GM12872 (cell line): ENCODE results near the gene CST6.

Experiments used
- TF ChIP-seq, protein P1 (sequence below): IDR thresholded peaks from 3 replicates; pipeline ENCODE4 v1.5.1; 2011; ENCODE audit warnings: low read depth, mild to moderate bottlenecking, low read length, moderate library complexity; ENCODE audit not compliant: insufficient read depth

Gene CST6

DNA sequence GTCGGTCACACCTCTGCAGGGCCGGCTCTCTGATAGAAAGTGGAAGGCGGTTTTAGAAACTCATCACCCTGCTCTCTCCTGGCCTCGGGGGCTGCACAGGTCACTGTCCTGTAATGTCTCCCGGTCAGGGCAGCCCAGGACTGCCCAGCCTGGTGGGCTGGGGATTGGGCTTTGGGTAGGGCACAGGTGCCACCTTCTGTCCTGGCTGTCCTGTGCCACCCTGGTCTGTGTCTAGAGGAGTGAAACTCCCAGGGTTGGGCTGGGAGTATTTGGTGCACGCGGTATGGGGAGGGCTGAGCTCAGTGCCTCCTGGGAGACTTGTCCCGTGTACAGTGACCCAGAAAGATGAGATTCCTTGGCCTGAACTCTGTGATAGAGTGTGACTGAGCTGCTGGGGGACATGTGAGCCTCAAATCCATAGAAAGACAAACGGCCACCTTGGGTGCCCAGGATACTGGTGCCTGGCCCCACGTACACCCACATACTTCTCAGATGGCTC is 32.5 kb upstream of the CST6 start:
- TF ChIP-seq, protein P1, sequence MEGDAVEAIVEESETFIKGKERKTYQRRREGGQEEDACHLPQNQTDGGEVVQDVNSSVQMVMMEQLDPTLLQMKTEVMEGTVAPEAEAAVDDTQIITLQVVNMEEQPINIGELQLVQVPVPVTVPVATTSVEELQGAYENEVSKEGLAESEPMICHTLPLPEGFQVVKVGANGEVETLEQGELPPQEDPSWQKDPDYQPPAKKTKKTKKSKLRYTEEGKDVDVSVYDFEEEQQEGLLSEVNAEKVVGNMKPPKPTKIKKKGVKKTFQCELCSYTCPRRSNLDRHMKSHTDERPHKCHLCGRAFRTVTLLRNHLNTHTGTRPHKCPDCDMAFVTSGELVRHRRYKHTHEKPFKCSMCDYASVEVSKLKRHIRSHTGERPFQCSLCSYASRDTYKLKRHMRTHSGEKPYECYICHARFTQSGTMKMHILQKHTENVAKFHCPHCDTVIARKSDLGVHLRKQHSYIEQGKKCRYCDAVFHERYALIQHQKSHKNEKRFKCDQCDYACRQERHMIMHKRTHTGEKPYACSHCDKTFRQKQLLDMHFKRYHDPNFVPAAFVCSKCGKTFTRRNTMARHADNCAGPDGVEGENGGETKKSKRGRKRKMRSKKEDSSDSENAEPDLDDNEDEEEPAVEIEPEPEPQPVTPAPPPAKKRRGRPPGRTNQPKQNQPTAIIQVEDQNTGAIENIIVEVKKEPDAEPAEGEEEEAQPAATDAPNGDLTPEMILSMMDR = no peak

DNA sequence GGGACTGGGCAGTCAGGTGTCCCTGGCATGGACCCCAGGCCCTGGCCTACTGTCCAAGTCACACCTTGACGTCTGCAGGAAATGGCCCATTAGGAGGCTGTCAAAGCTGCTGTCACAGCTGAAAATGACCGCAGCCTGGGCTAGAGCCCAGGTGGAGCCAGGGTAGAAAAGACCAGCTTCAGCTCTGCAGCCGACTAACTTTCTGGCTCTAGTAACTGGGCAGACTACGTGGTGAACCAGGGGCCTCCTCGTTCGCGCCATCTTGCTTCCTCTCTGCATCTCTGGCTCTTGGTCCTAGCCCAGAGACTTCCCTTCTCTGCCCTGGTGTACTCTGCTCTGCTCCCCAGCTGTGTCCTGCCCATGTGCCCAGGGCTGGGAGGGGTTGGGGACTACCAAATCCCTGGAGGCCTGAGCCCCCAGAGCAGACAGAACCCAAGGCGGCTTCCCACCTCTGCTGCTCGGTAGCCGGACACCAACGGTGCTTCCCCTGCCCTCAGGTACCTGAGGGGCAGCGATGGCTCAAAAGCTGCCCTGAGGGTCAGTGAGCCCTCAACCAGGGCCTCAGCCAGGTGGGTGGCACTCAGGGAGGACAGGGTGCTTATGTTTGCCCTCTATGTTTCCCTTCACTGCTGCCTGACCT is 30.6 kb upstream of the CST6 start:
- TF ChIP-seq, protein P1 = no peak

DNA sequence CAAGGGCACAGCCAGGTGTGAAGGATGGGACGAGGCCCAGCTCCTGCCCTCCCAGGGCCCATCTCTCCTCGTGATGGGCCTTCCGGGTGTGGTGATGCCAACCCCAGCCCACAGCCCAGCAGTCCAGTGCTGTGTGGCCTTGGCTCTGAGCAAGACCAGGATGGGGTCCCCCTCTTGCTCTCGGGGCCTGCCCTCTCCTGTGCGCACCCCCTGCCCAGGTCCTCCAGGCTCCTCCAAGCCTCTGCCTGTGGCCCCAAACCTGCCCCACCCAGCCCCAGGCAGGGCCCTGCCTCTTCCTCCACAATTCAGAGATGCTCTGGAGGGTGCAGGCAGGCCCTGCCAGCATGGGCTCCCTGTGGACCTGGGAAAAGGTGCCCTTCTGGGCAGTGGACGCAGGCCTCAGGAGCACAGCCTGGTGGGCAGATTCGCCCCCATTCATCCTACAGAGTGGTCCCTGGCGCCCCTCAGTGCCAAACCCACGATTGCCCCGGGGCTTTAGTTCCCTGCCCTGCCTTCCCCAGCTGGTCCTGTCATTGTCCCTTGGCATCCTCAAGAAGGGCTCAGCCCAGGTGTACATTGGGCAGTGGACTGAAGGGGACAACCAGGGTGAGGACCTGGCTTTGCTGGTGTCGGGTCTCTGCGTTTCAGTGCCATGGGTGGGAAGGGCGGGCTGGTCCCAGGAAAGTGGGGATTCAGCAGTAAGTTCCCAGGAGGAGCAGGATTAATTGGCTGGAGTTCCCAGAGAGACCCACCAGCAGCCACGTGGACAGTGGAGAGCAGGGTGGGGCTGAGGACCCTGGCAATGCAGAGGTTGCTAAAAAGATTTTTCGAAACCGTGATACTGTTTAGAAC is 29.6 kb upstream of the CST6 start:
- TF ChIP-seq, protein P1 = no peak

- TF ChIP-seq, protein P1 = no peak
Observed at GRCh38 chr11:65982824-65983588, 28.8 kb upstream of the CST6 start.

GRCh38 chr11:65983589-65983987 is 28.2 kb upstream of the CST6 start:
- TF ChIP-seq, protein P1 = no peak

DNA sequence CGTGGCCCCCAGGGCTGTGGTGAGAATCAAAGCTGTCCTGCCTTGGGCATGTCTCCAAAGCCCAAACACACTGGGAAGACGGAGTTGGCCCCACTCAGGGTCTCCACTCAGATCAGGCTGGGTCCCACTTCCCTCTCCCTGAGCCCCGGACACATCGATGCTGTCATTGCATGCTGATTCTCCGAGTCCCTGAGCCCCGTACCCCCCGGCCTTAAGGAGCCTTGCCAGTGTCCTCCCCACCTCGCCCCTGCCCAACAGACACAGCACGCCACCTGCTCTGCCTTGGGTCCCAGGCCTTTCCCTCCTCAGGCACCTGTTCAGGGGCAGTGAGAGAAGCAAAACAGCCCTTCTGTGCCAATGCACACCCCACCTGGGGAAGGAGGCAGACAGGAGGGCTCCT is 24.5 kb upstream of the CST6 start:
- TF ChIP-seq, protein P1 = no peak
